Left ventricle myocardium inferior (tissue), 1 donor: ENCODE results near the gene B3GNT5. TPM values are rescaled to one million over a fixed set of nuclear protein-coding genes. Genes with fewer than 3 reads are reported as not detected.

Experiments
- DNase-seq: peaks from one replicate; pipeline ENCODE4 v3.0.0-alpha.2; 2020
- H3K27ac ChIP-seq: fragments of 200-600 bp; replicated peaks from 2 replicates; pipeline ENCODE4 v1.8.0; 2021
- H3K27me3 ChIP-seq: fragments of 200-600 bp; 2 replicates; pipeline ENCODE4 v1.8.0; 2021; ENCODE audit warnings: low read depth
- H3K36me3 ChIP-seq: fragments of 200-600 bp; 2 replicates; pipeline ENCODE4 v1.8.0; 2021
- H3K4me1 ChIP-seq: fragments of 200-600 bp; 2 replicates; pipeline ENCODE4 v1.8.0; 2021
- H3K4me3 ChIP-seq: fragments of 200-600 bp; 2 replicates; pipeline ENCODE4 v1.8.0; 2021; ENCODE audit warnings: mild to moderate bottlenecking, moderate library complexity
- H3K9me3 ChIP-seq: fragments of 200-600 bp; replicated peaks from 2 replicates; pipeline ENCODE4 v1.8.0; 2021
- intact Hi-C: fragments of 100-400 bp; cut with micrococcal nuclease; formaldehyde crosslinking; loops from one replicate; pipeline ENCODE4 v1.11.0; 2022
- total RNA-seq: library from RNA; stranded (reverse); fragmentation: NEBNext Ultra II Directional; extraction: Animal tissue kit (Norgen Biotek cat#: 25700); gene quantifications from one replicate; pipeline ENCODE4 v1.2.1, GENCODE V29; 2021
- TF ChIP-seq, protein P1 (sequence below): fragments of 200-600 bp; IDR thresholded peaks from 2 replicates; pipeline ENCODE4 v1.8.0; 2021; ENCODE audit warnings: antibody characterized with exemption, mild to moderate bottlenecking, borderline replicate concordance
- donor health status: DM: no; HTN: yes; CAD: no; lungs with severe emphysema.

B3GNT5 gene
- total RNA-seq, 1 donor from 2014 or later = 2.1 TPM

DNA sequence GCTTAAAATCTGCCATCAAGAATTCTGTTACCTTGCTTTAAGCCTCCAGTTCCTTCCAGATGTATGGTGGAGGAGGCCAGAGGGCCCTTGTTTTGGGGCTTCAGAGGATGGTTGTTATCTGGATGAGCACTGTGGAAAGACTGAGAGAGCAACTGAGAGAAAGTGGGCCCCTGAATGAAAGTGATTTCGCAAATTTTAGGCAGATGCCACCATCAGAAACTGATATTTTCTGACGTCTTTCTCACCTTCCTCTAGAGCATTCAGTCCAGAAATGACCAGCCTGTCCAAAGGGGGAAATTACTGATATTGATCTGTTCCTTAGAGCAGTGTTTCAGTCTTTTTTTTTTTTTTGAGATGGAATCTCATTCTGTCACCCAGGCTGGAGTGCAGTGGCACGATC is 13.4 kb downstream of the B3GNT5 start:
- no peak overlapping the region for H3K27ac ChIP-seq
- H3K4me3 ChIP-seq = no peak overlapping the region
- intact Hi-C loops = no loop called here
- DNase-seq = no peak
- H3K9me3 ChIP-seq = no peaks in the 10 kb centered on the region
- H3K36me3 ChIP-seq = peaks cover 14% of the 10 kb centered on the region
- TF ChIP-seq, protein P1, sequence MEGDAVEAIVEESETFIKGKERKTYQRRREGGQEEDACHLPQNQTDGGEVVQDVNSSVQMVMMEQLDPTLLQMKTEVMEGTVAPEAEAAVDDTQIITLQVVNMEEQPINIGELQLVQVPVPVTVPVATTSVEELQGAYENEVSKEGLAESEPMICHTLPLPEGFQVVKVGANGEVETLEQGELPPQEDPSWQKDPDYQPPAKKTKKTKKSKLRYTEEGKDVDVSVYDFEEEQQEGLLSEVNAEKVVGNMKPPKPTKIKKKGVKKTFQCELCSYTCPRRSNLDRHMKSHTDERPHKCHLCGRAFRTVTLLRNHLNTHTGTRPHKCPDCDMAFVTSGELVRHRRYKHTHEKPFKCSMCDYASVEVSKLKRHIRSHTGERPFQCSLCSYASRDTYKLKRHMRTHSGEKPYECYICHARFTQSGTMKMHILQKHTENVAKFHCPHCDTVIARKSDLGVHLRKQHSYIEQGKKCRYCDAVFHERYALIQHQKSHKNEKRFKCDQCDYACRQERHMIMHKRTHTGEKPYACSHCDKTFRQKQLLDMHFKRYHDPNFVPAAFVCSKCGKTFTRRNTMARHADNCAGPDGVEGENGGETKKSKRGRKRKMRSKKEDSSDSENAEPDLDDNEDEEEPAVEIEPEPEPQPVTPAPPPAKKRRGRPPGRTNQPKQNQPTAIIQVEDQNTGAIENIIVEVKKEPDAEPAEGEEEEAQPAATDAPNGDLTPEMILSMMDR = no peak
- H3K27me3 ChIP-seq = no peaks in the 10 kb centered on the region
- peaks cover 13% of the 10 kb centered on the region for H3K4me1 ChIP-seq

DNA sequence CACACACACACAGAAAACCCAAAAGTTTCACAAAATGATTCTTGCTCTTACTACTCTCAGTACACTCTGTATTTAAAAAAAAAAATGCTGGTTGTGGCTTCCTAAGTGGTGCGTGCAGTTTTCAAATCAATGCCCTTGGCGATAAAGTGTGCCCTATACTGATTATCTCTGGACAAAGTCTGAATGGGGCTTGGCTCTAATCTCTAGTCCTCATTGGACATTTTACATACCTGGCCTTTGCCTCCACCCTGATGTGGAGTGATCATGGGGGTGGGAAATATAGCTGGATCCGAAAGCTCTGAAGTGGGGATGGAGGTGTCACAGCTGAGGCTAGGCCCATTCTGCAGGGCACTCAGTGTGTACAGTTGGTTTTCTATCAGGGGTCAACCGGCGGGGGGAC is 14.1 kb downstream of the B3GNT5 start:
- no peak overlapping the region for H3K27ac ChIP-seq
- DNase-seq = no peak
- no peak overlapping the region for H3K4me3 ChIP-seq
- H3K27me3 ChIP-seq = no peaks in the 10 kb centered on the region
- TF ChIP-seq, protein P1 = no peak
- H3K36me3 ChIP-seq = peaks cover 14% of the 10 kb centered on the region
- intact Hi-C loops = no loop called here
- peaks cover 13% of the 10 kb centered on the region for H3K4me1 ChIP-seq
- no peaks in the 10 kb centered on the region for H3K9me3 ChIP-seq

DNA sequence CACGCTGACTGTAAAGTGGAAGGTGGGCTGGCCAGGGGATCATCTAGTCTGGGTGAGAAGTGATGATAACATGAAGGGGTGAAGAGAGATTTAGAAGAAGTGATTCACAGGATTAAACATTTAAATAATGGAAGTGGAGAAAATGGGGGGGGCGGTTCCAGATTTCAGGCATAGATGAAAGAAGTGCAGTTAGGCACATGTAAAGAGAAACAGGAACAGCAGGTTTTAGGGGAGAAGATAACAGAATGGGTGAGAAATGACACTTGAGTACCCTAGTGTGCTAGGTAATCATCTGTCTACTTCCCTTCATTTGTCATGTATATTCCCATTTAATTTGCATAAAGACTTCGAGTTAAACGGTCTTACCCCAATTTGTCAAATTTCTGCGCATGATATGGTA is 15.3 kb downstream of the B3GNT5 start:
- H3K27me3 ChIP-seq = no peaks in the 10 kb centered on the region
- no peaks in the 10 kb centered on the region for H3K9me3 ChIP-seq
- no peak overlapping the region for H3K27ac ChIP-seq
- intact Hi-C loops = no loop called here
- no peak overlapping the region for H3K4me3 ChIP-seq
- H3K36me3 ChIP-seq = peaks cover 14% of the 10 kb centered on the region
- DNase-seq = no peak
- TF ChIP-seq, protein P1 = no peak
- peaks cover 13% of the 10 kb centered on the region for H3K4me1 ChIP-seq

DNA sequence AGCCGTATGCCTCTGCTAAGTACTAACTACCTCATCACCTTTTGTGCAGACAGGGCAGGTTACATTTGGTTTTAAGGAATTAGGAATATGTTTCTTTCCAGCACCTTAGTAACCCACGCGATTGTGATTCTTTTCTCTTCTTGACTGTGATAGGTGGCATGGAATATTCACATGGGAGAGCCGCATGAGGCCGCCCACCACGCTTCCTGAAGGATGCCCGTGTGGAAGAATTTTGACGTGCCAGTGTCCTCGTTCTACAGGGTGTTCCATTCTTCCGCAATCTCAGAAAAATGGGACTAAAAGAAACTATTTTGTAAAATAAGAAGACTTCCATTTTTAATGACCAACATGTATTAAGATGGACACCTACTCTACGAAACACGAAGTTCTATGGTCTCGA is 16.3 kb downstream of the B3GNT5 start:
- Histone ChIP-seq H3K4me3 (no peak overlapping the region), H3K36me3 (peaks cover 14% of the 10 kb centered on the region), H3K4me1 (peaks cover 8% of the 10 kb centered on the region), H3K9me3 (no peaks in the 10 kb centered on the region), H3K27ac (no peak overlapping the region), H3K27me3 (no peaks in the 10 kb centered on the region)
- TF ChIP-seq, protein P1 = no peak
- no peak for DNase-seq
- intact Hi-C loops = no loop called here

DNA sequence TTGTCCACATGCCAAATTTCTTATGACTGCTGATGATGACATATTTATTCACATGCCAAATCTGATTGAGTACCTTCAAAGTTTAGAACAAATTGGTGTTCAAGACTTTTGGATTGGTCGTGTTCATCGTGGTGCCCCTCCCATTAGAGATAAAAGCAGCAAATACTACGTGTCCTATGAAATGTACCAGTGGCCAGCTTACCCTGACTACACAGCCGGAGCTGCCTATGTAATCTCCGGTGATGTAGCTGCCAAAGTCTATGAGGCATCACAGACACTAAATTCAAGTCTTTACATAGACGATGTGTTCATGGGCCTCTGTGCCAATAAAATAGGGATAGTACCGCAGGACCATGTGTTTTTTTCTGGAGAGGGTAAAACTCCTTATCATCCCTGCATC is 17.3 kb downstream of the B3GNT5 start:
- intact Hi-C loops = no loop called here
- H3K4me3 ChIP-seq = no peak overlapping the region
- DNase-seq = no peak
- H3K9me3 ChIP-seq = no peaks in the 10 kb centered on the region
- peaks cover 4% of the 10 kb centered on the region for H3K4me1 ChIP-seq
- TF ChIP-seq, protein P1 = no peak
- peaks cover 14% of the 10 kb centered on the region for H3K36me3 ChIP-seq
- no peak overlapping the region for H3K27ac ChIP-seq
- H3K27me3 ChIP-seq = no peaks in the 10 kb centered on the region

DNA sequence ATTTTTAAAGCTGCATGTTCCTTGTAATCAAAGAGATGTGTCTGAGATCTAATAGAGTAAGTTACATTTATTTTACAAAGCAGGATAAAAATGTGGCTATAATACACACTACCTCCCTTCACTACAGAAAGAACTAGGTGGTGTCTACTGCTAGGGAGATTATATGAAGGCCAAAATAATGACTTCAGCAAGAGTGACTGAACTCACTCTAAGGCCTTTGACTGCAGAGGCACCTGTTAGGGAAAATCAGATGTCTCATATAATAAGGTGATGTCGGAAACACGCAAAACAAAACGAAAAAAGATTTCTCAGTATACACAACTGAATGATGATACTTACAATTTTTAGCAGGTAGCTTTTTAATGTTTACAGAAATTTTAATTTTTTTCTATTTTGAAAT is 19.1 kb downstream of the B3GNT5 start:
- intact Hi-C loops = no loop called here
- peaks cover 10% of the 10 kb centered on the region for H3K4me1 ChIP-seq
- TF ChIP-seq, protein P1 = no peak
- no peaks in the 10 kb centered on the region for H3K9me3 ChIP-seq
- H3K4me3 ChIP-seq = no peak overlapping the region
- H3K27ac ChIP-seq = no peak overlapping the region
- no peaks in the 10 kb centered on the region for H3K27me3 ChIP-seq
- peaks cover 14% of the 10 kb centered on the region for H3K36me3 ChIP-seq
- no peak for DNase-seq
